NCI-H345 treated with DMSO at 0.1 percent for 48 hours (cell line): ENCODE results near the gene TGM1.
"Not testable (repeated sequence)": the region's sequence is repeated elsewhere in the genome, so short reads cannot be mapped to it uniquely, and the experiment has no call there.

ENCODE experiments used
- DNase-seq: peaks from one replicate; lab custom pipeline; 2025; ENCODE audit not compliant: unreplicated experiment; lab: John Stamatoyannopoulos, UW

TGM1 gene

DNA sequence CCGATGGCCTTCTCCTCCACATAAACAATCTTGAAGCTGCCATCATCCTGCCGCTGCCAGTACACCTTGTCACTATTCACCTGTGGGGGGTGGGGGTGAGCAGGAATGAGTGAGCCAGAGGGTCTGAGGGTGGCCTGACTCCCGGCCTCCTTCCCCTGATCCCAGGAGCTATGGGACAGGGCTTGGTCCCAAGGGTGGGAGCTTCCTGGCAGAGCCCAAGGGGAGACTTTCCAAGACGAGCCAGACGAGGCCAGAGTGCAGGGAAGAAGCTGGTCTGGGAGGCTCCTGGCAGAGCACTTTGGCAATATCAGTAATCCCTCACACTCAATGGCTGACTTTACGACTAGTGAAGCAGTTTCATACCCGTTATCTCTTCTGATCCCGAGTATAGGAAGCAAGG, 7.5 kb downstream of the TGM1 start:
- DNase-seq = no peak

DNA sequence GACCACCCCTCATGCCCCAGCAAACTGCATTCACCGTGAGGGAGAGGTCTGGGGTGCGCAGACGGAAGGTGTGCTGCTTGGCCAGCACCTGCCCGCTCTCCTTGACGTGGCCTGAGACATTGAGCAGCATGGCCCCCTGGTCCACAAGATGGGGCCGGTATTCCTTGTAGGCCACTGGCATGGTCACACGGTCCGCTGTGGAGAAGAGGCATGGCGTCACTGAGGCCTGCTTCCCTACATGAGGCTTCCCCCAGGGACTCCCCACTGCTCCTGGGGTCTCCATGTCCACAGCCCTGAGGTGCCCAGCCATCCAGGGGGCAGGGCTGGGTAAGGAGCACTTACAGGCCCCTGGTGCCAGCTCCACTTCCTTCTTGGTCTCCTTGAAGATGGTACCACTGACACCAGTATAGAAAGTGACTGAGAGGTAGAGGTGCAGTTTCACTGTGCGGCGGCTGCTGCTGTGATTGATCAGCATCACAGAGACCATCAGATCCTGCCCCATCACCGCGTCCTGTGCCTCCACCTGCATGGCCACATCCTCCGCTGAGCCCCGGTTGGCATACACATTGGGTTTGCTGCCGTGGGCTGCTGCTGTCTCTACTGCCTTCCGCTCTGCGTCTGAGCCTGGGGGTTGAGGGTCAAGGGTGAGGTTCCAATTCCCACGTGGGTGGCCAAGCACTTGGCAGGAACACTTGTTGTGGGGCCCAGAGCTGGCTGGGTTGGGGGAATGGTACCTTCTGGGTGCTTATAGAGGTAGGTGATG, 8.2 kb downstream of the TGM1 start:
- DNase-seq = no peak

DNA sequence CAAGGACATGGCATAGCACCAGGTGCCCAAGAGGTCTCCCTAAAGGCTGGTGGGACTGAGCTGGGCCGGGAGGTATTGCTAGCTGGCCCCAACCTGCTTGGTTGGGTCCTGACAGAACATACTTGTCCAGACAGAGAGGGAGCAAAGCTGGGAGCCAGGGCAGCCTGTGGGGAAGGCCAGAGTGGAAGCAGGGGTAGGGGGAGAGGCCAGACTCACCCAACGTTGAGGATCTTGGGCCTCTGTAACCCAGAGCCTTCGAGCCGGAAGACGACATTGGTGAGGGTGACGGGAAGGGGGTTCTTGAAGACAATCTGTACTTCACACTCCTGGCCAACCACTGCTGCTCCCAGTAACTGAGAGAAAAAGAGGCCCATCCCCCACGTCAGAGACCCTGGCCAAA, 9.0 kb downstream of the TGM1 start:
- no peak for DNase-seq

DNA sequence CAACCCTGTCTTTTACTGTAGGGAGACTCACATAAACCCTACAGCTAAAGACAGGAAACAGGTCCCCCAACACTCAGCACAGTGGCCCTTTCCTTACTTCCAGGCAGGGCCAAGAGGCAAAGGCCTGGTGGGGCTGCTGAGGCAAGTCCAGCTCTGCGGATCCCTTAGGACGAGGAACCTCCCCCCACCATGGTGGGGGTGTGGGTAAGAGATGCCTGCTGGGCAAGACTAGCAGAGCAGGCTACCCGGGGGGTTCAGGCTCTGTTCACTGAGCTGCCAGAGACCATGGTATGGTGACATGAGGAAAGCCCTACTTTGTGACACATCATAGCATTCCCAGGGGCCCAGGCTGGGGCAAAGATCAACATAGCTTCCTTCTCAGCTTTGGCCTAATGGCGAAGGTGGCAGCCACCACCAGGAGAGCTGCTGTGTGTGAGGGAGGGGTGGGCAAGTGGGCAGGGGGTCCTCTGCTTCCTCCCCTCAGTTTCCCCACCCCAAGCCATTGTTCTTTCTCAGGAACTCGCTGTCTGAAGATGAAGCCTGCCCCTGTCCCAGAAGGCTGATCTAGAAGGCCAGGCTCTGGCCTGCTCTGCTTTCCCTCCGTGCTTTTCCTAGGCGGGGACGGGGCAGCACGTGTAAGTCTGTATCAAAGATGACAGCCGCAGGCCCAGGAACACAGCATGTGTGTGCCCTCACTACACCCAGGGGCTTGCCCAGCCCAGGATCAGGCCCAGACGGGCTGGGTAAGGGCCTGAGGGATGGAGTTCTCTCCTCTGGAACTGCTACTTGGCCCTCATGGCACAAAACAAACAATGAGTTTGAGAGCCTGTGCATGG, 10.5 kb downstream of the TGM1 start:
- no peak for DNase-seq

DNA sequence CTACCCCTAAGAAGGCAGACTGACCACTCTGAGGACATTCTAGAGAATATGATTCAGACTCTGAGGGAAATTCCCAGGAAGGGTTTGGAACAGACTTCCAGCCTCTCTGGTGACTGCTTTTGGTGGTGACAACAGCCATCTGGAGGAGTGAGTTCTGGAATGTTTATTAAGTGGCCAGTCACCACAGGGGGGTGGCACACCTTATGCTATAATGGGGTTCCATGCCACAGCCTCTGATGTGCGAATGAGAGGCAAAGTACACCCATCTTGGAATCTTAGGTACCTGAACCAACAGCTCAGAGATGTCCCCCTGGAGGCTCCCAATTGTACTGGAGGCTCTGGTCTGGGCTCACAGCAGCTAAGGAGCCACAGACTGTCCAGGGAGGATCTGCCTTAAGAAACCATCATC, 11.1 kb downstream of the TGM1 start:
- DNase-seq = no peak

DNA sequence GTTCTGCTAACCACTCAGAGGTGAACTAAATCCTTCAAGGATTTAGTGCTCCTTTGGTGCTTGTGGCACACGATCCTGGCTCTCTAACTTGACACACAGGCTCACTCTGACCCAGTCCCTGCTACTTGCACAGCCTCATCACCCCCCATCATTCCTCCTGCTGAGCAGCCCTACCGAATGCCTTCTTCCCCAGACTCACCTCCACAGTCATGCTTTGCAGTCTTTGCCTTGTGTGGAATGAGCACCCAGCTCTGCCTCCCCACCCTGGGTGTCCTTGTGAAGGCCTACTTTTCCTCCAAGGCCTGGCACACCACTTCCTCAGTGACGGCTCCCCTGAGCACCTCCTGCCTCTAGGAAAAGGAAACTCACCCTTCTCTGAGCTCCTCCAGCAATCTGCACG, 12.6 kb downstream of the TGM1 start:
- DNase-seq = no peak

DNA sequence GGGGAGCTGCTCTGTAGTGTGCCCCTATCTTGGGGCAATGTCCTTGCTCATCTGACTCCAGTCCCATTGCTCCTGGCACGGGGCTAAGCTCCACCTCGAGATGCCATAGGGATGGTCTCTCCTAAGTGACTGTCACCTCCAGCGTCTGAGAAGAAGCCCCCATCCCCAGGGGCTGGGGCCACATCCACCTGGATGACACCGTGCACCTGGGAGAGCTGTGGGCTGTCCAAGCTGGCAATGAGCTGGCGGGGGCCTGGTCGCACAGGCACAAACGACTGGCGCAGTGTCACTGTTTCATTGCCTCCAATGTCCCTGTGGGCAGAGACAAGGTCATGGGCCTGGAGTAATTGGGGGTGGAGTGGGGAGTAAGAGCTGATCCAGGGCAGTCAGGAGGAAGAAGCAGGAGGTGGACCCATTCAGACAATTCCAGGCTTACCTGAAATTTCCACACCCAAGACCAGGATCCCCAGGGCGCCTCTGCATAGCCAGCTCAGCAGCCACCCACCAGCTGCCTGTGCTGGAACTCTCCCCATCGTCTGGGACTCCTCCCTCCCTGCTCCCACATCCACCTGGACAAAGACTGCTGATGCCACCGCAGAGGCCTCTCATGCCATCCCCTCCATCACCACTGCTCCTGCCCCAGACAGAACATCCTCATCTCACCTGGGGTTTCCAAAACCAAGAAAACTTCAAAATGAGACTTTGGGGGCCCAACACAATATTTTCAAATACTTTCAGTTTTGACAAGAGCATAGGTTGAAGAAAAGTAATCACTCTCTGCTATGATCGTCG, 13.6 kb downstream of the TGM1 start:
- no peak for DNase-seq

DNA sequence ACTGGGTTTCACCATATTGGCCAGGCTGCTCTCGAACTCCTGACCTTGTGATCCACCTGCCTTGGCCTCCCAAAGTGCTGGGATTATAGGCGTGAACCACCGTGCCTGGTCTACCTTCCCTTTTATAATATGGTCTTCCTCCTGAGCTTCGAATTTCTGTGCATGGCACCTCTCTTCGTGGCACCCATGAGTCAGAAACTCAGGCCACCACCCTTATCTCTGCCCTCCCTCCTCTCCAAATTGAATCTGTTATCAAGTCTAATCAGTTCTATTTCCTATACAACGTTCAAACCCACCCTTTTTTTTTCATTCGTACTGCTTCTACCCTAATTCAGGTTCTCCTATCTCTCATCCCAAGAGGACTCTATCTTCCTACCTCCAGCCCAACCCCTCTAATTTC, 15.6 kb downstream of the TGM1 start:
- DNase-seq = no peak

DNA sequence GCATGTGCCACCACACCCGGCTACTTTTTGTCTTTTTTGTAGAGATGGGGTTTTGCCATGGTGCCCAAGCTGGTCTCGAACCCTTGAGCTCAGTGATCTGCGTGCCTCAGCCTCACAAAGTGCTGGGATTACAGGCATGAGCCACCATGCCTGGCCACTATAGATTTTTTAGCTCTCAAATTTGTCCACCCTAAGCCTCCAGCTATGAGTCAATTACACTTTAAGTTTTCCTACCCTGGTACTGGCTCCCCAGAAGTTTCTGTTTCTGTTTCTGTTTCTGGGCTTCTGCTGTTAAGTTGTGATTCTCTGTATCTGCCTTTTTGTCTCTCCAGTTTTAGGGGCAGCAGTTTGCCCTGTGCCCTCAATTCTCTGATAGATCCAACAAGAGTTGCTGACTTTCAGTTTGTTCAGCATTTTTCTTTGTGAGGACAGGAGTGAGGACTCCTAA, 16.2 kb downstream of the TGM1 start:
- DNase-seq = no peak

DNA sequence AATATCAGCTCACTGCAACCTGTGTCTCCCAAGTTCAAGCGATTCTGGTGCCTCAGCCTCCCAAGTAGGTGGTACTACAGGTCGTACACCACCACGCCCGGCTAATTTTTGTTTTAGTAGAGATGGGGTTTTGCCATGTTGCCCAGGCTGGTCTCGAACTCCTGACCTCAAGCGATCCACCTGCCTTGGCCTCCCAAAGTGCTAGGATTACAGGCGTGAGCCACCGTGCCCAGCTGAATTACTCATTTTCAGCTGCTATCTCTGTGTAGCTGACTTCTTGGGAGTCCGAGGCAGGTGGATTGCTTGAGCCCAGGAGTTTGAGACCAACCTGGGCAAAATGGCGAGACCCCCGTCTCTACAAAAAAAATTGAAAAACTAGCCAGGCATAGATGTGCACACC, 17.6 kb downstream of the TGM1 start:
- not testable (repeated sequence) for DNase-seq

DNA sequence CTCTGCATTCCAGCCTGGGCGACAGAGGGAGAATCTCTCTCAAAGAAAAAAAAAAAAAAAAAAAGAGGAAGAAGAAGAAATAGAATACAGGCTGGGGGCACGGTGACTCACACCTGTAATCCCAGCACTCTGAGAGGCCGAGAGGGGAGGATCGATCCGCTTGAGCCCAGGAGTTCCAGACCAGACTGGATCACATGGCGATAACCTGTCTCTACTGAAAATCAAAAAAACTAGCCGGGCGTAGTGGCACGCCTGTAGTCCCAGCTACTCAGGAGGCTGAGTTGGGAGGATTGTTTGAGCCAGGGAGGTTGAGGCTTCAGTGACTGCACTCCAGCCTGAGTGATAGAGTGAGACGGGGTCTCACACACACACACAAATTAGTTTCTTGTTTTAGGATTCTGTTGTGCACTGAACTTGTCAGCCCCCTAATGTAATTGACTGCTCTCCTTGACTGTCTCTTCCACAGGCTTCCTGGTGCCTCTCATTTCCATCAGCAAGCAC, 19.6 kb downstream of the TGM1 start:
- DNase-seq = no peak

DNA sequence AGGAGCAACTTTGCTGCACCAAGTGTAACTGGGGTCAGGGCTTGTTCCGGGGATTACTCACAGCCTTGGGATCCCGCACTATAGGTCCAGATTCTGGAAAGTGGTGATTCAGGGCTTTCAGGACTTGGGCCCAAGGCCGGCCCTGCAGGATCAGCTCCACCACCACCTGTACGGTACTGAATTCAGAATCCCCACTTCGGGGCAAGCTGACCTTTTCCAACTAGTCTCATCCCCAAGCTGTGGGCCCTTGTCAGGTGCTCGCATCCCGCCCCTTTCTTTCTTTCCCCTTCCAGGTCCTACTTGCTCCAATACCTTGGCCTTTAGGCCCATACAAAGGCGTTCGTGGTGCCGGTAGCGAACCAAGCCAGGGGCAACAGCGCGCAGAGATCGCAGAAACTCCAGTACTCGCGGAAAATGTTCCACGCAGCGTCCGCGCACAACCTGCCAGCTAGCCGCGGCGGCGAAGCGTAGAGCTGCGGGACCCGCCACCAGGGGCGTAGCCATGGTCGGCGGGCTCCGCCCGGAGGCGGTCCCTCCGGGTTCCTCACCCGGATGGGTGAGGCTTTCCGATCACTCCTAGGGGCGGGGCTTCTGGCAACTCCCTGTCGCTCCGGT, 21.0 kb downstream of the TGM1 start:
- peak; percentile 97 for DNase-seq

DNA sequence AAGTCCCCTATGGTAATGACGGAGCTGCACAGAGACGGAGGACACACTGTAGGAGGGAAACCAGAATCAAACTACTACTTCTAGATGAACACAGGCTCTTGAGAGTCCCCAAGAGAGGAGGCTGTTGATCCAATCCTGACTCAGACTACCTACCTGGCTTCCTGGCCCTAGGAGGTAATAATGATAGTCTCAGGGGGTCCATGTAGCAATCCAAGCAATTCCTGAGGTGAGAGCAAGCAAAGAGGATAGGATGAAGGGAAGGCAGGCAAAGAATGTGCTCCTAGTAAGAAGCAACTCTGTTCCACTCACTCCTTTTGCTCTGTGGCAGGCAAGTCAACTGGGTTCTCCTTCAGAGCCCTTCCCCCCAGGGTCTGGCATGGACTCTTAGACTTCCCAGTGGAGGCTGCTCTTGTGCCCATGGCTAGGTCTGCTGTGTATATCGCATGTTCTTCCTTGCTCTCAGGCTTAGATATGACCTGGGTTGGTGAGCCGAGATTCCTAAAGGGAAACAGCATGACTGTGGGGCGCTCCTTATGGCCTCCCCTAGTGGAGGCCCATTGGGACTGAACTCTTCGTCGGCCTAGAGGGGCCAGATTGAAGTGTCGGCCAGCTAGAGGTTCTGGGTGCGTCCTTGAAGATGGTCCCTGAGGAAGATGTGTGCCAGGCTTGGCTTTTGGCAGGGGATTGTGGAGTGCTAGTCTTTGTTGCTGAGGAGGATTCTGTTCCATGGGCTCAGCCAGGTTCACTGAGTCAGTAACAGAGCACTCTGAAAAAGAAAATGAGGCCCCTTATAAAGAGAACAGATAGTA, 22.7 kb downstream of the TGM1 start:
- DNase-seq = no peak

DNA sequence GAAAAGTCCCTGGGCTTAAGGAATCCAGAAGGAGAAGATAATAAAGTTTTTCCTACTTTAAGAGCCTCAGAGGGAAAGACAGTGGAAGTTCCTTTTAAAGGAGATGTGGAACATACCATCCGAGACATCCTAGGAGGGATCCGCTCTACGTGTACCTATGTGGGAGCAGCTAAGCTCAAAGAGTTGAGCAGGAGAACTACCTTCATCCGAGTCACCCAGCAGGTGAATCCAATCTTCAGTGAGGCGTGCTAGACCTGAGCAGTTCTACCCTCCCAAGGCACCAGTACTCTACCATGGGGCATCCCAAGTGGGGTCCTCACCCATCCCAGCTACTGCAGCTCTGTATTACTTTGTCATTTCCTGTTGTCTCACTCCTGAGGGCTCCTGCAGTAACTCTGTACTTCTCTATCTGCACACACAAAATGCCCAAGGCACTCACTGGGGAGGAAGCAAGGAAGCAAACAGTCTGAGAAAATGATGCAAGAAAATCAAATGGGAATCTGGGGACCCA, 24.4 kb downstream of the TGM1 start:
- no peak for DNase-seq

DNA sequence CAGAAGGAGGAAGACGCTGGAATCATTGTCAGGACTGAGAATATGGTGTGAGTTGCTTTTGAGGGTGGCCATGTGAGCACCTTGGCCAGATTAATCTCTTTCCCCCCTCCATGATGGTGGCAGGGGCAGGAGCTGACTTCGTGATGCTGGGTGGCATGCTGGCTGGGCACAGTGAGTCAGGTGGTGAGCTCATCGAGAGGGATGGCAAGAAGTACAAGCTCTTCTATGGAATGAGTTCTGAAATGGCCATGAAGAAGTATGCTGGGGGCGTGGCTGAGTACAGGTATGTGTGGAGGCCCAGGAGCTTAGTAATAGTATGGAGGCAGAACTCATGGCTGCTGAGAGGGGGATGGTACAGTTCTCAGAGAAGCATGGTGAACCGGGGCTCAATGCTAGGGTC, 24.9 kb downstream of the TGM1 start:
- no peak for DNase-seq

DNA sequence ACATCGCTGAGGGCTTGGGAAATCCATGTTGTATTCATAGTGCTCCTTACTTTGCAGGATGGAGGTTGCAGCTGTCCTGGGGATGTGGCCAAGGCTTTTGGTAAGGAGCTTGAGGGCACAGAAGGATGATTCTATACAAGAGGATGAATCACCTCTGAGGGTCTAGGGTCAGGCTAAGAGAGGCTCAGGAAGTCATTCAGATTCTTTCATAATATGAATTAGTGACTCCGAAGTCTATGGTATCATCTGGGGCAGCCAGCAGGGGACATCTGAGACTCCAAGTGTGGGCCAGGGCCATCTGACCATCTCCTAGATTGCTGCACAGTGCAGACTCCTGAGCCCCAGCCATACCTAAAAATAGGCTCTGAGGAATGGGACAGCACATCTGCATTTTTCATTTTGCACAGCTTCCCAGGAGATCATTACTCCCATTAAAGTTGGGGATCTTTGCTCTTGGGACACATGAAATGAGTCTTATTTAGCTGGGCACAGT, 25.5 kb downstream of the TGM1 start:
- no peak for DNase-seq

DNA sequence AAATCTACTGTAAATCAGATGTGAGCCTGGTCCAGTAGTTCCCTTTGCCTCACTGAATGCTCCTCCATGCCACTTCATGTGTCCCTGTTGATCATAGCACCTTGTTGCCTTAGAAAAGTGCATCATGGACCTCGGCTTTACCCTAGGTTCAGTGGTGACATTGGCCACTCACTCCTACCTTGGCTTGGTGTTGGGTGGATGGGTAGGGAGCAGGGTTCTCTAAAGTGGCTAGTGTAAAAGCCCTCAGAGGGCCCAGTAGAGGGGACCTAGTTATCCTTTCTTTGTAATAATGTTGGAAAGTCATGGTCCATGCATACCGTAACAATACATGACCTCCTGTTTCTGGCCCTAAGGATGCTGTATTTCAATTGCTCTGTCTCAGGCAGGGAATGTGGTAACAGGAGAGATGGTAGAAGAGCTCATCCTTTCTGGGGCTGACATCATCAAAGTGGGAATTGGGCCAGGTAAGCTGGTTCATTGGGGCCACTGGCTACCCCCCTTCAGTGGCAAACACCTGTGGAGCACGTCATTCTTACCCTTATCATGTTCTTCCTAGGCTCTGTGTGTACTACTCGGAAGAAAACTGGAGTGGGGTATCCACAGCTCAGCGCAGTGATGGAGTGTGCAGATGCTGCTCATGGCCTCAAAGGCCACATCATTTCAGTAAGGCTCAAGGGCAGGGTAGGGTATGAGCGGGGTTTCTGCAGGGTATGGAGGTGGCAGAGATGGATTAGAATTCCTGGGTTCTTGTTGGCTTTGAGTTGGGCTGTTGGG, 26.1 kb downstream of the TGM1 start:
- no peak for DNase-seq

DNA sequence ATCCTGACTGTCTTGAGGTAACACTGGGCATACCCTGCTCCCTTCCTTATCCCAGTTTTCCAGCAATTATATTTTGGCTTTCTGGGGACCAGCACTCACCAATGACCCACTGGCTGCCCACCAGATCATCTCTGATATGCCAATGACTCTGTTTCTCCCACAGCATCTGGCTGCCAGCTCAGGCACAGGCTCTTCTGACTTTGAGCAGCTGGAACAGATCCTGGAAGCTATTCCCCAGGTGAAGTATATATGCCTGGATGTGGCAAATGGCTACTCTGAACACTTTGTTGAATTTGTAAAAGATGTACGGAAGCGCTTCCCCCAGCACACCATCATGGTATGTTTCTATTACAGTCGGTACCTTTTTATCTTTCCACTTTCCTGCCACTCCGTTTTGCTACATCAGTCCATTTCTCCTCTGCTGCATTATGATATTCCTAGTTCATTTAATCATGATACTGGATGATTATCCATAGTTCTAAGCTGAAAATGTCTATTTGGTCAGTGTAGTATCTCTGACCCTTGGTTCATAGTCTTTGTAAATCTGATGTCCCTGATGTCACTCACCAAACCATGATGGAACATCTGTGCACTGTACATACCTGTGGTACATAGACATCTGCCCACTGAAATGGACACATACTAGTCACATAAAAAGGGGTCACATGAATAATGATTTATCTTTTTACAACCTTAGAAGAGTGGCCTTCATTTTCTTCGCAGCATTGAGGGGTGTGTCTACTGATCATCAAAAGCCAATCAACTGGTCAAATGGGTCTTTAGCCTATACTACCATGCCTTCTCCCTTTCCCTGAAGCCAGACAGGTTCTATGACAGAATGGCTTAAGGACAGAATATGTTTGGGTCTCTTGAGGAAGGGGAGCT, 26.9 kb downstream of the TGM1 start:
- no peak for DNase-seq
